ENCODE data around the gene GPR84. TPM values are rescaled to one million over a fixed set of nuclear protein-coding genes. Genes with fewer than 3 reads are reported as not detected.

GPR84 gene
- total and polyA plus RNA-seq, 12 donors: 0.18 to 6.8 (median 1.2) TPM; not detected in 1

DNA sequence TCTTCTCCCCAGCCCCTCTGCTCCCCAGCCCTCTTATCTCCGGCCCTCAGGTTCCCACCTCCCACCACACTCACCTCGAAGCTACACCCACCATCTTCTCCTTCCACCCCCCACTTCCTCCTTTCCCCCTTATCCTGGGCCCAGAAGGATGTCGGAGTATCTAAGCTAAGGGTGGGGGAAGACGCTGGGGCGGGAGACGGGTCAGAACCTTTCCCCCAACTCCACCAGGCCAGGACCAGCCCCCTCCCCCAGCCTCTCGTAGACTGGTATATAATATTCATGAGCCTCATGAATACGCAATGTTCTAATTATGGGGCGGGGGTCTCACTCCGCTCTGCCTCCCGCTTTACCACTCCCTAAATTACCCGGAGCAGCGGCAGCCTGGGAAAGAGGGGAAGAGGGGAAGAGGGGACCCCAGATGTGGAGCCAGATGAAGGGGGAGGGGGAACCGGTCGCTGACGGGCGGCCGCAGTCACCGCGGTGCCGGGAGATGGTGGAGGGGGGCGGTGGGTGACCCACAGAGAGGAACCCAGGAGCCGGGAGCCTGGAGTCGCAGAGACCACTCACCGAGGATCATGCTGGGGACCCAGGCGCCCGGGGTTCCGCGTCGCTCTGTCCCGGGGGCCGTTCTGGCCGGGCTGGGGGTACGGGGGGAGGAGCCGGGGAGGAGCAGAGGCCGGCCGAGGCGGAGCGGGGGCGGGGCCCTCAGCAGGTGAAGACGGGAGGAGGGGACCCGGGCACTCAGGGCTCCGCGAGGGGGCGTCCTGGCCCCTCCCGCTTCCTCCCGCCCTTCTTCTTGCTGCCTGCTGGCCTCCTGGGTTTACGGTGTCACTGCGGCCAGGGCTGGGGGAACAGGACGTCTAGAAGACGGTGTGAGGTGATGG, 26.6 kb upstream of the GPR84 start:
- Histone ChIP-seq H3K27me3 (no peaks in the 10 kb centered on the region), H3K9me3 (replicated peaks in 1 of 3) (no peaks in the 10 kb centered on the region), H3K4me1 (replicated peaks in 1 of 2) (peaks cover 0 to under 1% of the 10 kb centered on the region in 2 donors), H3K36me3 (replicated peaks in 1 of 2) (peaks cover 0 to 14% of the 10 kb centered on the region in 2 donors), H3K27ac (no peak overlapping the region), H3K4me3 (peak overlapping the region in 2 of 4 donors; percentile 13 to 57)
- DNase-seq: peak in 1 of 7 donors; percentile 42
- TF ChIP-seq POLR2A (IDR thresholded peaks at IDR 0.05): no peak
- TF ChIP-seq, protein P1, sequence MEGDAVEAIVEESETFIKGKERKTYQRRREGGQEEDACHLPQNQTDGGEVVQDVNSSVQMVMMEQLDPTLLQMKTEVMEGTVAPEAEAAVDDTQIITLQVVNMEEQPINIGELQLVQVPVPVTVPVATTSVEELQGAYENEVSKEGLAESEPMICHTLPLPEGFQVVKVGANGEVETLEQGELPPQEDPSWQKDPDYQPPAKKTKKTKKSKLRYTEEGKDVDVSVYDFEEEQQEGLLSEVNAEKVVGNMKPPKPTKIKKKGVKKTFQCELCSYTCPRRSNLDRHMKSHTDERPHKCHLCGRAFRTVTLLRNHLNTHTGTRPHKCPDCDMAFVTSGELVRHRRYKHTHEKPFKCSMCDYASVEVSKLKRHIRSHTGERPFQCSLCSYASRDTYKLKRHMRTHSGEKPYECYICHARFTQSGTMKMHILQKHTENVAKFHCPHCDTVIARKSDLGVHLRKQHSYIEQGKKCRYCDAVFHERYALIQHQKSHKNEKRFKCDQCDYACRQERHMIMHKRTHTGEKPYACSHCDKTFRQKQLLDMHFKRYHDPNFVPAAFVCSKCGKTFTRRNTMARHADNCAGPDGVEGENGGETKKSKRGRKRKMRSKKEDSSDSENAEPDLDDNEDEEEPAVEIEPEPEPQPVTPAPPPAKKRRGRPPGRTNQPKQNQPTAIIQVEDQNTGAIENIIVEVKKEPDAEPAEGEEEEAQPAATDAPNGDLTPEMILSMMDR (IDR thresholded peaks at IDR 0.05): no peak
- 20 to 32% (median 26%) methylated on average over 26 to 51 of the region's 51 CpGs for WGBS, 4 donors
- intact Hi-C loops (cut with DNase I): no loop called here

DNA sequence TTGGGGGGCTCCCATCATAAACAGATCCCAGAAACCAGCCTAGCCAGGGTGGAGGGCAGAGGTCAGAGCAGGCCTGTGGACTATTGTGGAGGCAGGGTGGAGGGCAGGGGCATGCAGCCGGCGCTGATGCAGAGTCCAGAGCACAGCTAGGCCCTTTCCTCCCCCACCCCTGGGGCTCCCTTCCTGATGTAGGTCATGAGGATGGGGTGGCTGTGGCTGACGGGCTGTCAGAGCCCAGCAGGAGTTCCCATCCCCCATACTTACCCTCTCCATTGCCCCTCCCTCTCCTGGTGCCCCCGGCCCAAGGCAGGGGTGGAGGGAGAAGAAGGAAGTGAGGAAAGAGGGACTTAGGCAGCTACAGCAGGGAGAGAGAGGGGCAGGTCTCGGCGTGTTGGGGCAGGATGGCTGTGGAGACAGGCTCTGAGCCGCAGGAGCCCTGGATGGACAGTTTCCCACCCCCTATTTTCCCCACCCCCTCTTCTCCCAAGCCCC, 25.9 kb upstream of the GPR84 start:
- no peak for DNase-seq
- no peak overlapping the region for H3K4me3 ChIP-seq
- WGBS, 4 donors: 74 to 88% (median 83%) methylated on average over 4 to 7 of the region's 7 CpGs
- H3K27me3 ChIP-seq: no peaks in the 10 kb centered on the region
- no peaks in the 10 kb centered on the region for H3K9me3 ChIP-seq (replicated peaks in 1 of 3)
- H3K4me1 ChIP-seq (replicated peaks in 1 of 2): peaks cover 4 to 6% of the 10 kb centered on the region in 2 donors
- peaks cover 0 to 8% of the 10 kb centered on the region in 2 donors for H3K36me3 ChIP-seq (replicated peaks in 1 of 2)
- intact Hi-C loops (cut with DNase I): no loop called here
- no peak for TF ChIP-seq POLR2A (IDR thresholded peaks at IDR 0.05)
- TF ChIP-seq, protein P1 (IDR thresholded peaks at IDR 0.05): no peak
- H3K27ac ChIP-seq: no peak overlapping the region

DNA sequence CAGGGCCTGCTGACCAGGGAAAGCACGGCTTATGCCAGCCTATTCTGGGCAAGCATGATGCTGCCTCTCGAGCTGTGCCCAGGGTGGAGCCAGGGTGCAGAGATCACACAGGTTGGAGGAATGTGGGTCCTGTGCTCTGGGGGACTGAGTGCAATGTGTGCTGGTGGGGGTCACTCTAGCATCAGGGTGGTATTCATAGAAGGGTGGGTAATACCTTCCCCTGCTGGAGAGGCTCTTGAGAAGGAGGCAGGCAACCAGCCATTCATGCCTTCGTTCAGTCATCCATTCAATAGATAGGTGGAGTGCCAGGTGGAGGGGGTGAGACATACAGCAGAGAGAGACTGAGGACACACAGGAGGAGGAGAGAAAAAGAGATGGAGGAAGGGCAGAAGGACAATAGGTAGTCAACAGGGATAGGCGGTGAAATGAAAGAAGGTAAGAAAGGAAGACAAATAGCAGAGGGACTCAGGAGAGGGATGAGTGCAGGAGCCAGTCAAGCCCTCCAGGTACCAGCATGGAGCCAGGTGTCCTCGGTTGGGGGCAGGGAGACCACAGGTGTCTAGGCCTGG, 25.4 kb upstream of the GPR84 start:
- Histone ChIP-seq H3K4me1 (replicated peaks in 1 of 2) (peaks cover 6 to 9% of the 10 kb centered on the region in 2 donors), H3K36me3 (replicated peaks in 1 of 2) (peaks cover 0 to 3% of the 10 kb centered on the region in 2 donors), H3K4me3 (no peak overlapping the region), H3K27me3 (no peaks in the 10 kb centered on the region), H3K9me3 (replicated peaks in 1 of 3) (no peaks in the 10 kb centered on the region), H3K27ac (no peak overlapping the region)
- 81 to 94% (median 91%) methylated on average over 4 to 5 of the region's 5 CpGs for WGBS, 4 donors
- DNase-seq: no peak
- TF ChIP-seq, protein P1 (IDR thresholded peaks at IDR 0.05): no peak
- no peak for TF ChIP-seq POLR2A (IDR thresholded peaks at IDR 0.05)
- intact Hi-C loops (cut with DNase I): no loop called here

DNA sequence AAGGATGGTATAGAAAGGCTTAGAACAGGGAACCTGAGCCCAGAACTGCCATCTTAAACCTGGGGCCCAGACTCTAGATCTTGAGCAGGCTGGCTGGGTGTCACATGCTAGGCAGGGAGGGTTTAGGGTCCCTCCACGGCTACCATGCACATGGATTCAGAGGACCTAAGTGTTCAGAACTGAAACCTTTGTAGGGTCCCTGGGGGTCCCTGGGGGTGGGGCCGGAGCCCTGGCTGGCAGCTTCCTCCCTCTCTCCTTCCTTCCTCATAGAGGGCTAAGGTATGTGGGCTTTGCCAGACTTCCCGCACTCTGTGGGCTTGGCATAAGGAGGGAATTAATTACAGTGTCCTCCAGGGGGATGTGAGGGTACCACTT, 24.8 kb upstream of the GPR84 start:
- Histone ChIP-seq H3K36me3 (replicated peaks in 1 of 2) (no peaks in the 10 kb centered on the region), H3K27ac (no peak overlapping the region), H3K9me3 (replicated peaks in 1 of 3) (no peaks in the 10 kb centered on the region), H3K4me1 (replicated peaks in 1 of 2) (peaks cover 6 to 9% of the 10 kb centered on the region in 2 donors), H3K4me3 (no peak overlapping the region), H3K27me3 (no peaks in the 10 kb centered on the region)
- no peak for DNase-seq
- intact Hi-C loops (cut with DNase I): no loop called here
- WGBS, 4 donors: 73 to 100% (median 93%) methylated on average over 2 to 3 of the region's 3 CpGs
- TF ChIP-seq, protein P1 (IDR thresholded peaks at IDR 0.05): no peak
- TF ChIP-seq POLR2A (IDR thresholded peaks at IDR 0.05): no peak

Data from adrenal gland (tissue), 12 donors.